Measurements from ENCODE around the gene OAS2.

GRCh38 chr12:113007166-113007565 is 28.8 kb downstream of the OAS2 start:
- TF ChIP-seq EZH2 (IDR thresholded peaks at IDR 0.05; ENCODE audit: insufficient read depth, poor library complexity, severe bottlenecking) (no peak), EZH2phosphoT487 (IDR thresholded peaks at IDR 0.05; ENCODE audit: insufficient read depth, low read depth) (no peak)
